Measurements from ENCODE around the gene LRRC1.
"Not testable (repeated sequence)": the region's sequence is repeated elsewhere in the genome, so short reads cannot be mapped to it uniquely, and the experiment has no call there.

LRRC1 gene

GRCh38 chr6:53793318-53794136 is 1.3 kb upstream of the LRRC1 start:
- DNase-seq: peak; percentile 37 to 69

DNA sequence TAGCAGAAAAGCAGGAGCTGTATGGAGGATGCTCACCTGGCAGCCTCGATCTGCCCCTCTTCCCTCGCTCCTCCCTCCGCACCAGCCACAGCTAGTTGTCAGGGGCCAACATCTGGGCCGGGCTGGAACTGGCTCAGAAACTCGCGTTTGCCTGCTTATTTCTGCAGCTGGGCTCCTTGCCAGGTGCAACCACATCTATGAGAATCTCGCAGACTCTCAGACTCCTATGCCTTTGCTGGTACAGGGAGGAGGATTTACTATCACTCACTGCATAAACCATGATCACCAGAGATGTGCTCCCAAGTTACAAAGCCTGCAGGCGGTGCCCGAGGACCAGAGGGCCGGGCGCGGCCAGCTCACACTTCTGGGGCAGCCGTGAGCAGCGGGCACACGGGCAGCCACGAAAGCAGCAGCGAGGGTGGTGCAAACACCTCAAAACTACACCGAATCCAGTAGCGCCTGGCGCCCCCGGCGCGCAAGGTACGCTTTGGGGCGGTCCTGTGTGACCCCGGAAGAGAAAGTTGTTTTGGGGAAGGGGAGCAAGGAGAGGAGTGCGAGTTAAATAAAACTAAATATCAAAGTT is 577 bp upstream of the LRRC1 start:
- peak; percentile 64 to 71 for DNase-seq

DNA sequence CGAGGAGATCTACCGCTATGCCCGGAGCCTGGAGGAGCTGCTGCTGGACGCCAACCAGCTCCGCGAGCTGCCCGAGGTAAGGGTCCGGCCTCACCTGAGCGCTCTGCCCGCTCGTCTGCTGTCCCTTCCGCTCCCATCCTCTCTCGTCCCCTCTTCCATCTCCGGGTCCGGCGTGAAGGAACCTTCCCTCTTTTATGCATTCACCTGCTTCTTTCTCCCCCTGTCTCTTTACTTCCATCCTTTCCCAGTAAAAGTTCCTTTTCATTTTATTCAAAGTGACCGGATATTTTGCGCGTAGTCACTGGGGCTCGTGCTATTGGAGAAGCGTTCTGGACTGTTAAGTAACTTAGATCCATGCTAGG is 516 bp downstream of the LRRC1 start:
- peak in 1 of 2 experiments; percentile 56 for DNase-seq

DNA sequence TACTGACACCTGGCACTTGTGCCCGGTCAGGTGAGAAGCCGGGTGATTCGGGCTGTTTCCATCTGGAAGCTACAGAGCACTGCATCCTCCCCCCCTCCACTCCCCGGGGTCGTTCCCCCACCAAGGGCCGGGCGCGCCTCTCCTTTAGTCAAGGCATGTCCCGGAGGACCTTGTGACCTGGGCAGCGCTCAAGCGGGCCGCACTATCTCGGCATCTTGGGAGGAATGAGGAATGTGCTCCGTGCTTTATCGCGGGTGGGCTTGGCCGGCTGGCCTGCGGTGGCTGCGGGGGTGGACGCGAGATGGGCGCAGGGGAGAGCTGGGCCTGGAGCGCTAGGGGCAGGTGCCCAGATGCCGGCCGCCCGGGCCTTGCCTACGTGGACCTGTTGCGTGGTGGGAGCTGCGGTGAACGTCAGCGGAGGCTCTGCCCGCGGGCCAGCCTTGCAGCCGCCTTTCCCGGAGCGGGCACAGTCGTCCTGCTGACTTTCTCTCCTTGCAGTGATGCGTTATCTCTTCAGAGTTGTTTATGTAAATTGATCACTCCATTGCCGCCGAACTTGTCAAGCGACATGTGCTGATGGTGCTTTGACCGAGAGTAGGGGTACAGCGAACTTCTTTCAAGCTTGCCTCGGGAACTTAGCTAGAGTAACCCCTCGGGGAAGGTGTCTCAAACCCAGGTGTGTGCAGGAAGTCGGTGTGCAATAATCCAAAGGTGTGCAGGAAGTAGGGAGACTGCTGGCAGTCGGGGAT is 1.1 kb downstream of the LRRC1 start:
- DNase-seq: peak in 1 of 2 experiments; percentile 34

- DNase-seq: no peak
Observed at GRCh38 chr6:53796451-53796780, 1.6 kb downstream of the LRRC1 start.

- no peak for DNase-seq
Observed at GRCh38 chr6:53796791-53797190, 2.0 kb downstream of the LRRC1 start.

DNA sequence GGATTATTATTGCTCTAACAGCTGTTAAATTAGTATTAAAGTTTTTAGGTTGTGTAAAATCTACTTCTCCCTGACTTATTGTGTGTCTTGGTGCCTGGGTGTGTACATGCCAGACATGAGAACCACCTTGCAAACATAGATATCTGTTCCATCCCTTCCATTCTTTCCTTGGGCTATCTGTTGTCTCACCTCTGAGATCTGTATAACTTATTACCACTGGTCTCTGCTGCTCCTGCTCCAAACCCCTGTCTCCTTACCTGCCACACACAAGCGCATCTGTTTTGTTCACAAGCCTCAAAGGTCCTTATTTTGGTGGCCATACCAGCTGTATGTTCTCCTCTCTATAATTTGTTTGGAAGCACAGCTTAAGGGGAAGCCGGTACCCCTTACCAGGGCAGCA is 2.5 kb downstream of the LRRC1 start:
- DNase-seq: no peak

GRCh38 chr6:53799340-53799739 is 4.5 kb downstream of the LRRC1 start:
- no peak for DNase-seq

DNA sequence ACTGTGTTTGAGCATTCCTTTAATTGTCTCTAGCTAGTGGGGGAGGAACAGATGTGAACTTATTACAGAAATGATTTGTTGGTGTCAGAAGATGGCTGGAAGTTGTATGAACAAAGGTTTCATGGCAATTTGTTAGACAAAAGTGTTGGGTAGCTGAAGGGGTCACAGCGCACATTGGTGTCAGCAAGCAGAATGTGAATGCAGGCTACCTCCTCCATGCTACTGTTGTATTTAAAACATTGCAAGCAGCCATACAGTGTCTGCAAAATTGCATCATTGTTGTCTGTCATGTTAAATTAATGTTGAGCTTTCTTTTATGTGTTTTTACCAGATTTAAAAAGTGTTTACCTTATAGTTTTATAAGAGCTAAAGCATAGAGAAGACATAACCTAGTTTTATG is 6.2 kb downstream of the LRRC1 start:
- DNase-seq: no peak

DNA sequence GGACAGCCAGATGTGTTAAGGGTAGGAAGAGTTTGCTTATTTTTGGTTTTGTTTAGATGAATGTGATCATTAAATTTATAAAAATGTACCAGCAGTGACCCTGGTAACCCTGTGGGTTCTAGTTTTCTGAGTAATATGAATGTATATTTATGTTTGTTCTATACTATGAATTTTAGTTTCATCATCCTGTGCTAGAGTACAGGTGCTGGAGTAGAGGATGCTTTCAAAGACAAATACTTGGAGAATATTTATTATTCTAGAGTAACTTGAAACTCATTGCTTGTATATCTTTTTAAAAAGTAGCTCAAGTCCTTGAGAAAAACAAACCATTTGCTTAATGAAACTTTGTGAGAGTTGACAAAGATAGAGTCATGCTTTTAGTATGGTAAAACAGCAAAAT is 7.8 kb downstream of the LRRC1 start:
- DNase-seq: no peak

DNA sequence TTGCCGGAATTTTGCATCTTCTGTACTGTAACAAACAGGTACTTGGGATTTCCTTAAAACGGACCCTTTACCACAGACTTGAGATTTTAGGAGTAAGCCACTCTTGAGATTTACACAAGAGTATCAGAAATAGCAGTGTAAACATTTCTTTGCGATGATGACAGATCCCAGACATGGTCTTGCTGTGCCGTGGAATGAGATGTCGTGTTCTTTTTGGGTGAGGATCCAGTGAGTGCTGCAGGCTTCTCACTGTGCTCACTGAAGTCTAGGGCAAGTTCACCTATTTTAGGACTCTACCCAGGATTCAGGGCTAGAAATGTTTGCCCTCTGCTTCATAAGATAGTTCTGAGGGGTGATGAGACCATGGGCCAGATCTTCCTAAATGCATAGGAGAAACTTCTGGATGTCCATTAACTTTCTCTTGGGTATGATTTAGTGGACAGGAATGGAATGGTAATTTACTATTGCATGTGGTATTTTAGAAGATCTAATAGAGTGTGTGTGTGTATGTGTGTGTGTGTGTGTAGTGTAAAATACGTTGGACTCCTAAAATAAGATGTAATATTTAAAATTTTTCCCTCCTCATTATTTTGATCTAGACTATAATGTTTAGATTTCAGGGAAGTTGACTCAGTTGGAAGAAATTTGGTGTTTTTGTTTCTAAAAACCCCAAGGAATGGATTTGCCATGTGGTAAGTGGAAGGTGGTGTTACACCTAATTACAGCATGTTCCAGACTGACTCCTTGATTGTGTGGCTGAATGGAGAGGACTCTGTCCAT is 8.5 kb downstream of the LRRC1 start:
- DNase-seq: no peak

DNA sequence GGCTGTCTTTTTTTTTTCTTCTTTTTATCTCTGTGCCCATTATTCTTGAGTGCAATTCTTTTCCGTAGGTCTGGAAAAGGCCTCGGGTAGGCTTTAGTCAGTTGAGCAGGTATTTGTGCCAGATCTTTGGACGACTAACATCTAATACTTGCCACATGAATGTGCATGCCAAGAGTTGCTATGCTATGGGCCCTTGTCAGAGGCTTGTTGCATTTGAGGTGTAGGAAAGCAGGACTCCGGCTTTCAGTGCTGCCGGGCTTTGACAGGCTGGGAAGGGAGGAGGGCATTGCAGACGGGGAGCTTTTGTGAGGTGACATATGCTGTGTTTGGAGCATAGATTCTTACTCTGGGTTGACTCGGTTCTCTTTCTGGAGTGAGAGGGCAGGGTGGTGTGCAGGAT is 10.2 kb downstream of the LRRC1 start:
- DNase-seq: no peak

DNA sequence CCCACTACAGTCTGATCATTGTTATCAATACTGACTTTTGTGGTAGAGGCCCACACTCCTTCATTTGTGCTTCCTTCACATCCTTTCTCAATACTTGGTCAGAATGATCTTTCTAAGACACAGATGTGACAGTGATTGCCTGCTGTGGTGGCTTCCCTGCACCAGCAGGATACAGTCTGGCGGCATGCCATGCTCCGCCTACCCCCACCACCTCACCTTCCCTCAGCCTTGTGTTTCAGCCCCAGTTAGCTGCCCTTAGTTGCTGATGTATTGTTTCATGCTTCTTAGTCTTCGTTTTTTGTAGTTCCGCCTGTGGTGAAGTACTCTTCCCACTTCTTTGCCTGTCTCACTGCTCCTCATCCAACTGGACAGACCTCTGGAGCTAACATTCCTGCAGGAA is 10.9 kb downstream of the LRRC1 start:
- DNase-seq: no peak

- not testable (repeated sequence) for DNase-seq
Observed at GRCh38 chr6:53807606-53808005, 12.8 kb downstream of the LRRC1 start.

DNA sequence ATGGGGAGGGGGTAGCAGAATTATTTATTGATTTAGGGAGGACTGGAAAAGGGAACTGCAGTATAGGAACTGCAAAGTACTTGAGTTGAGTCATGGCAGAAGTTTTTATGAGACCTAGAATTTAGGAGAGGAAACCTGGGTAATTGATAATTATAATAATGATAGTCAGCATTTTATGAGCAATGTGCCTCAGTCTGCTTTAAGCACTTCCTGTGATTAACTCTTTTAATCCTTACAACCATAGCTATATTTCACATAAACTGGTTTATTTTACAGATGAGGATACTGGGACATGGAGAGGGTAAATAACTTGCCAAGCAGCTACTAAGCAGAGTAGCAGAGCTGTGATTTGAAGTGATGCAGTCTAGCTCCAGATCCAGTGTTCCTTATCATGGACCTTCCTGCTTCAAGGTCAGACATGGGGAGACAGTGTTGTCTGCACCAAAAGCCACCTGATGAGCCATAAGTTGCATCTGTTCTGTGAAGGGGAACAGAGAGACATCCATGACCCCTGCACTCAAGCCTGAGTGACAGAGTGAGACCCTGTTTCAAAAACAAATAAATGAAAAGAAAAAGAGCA is 13.6 kb downstream of the LRRC1 start:
- no peak for DNase-seq

GRCh38 chr6:53809691-53810090 is 14.9 kb downstream of the LRRC1 start:
- DNase-seq: no peak

- DNase-seq: no peak
Observed at GRCh38 chr6:53811082-53811481, 16.3 kb downstream of the LRRC1 start.

- DNase-seq: no peak
Observed at GRCh38 chr6:53811746-53812145, 16.9 kb downstream of the LRRC1 start.

DNA sequence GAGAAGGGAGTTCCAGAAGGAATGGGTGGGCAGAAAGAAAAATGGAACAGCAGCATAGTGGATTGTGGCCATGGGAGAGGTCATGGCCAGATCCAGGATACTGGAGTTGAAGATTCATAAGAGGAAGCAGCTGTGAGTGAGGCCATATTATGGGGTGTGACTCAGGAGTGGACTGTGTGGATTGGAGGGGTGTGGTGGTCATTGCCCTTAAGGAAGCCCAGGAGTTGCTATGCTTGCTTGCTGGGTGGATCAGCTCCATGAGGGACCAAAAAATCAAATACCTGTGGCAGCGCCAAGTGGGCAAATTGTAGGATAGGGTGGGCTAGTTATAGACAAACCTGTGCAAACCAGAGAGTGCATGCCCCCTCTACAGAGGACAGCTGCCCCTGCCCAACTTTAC is 18.3 kb downstream of the LRRC1 start:
- no peak for DNase-seq

DNA sequence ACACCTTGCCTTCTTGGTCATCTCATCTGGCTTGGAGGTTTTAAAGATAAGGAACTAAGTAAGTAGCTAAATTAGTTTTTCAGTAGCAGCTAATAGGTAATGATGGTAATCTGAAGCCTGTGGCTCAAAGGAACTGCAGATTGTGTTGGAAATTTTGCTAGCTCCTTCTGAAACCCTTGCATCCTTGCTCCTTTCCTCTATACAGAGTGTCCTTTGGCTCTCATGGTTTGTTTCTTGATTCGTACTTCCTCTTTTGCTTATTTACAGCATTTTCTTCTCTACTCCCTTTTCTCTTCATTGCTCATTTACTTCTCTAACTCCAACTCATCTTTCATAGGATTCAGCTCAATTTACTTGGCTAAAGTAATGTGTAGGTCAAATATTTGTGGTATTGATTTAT is 19.0 kb downstream of the LRRC1 start:
- DNase-seq: no peak

- DNase-seq: no peak
Observed at GRCh38 chr6:53814353-53814752, 19.5 kb downstream of the LRRC1 start.

DNA sequence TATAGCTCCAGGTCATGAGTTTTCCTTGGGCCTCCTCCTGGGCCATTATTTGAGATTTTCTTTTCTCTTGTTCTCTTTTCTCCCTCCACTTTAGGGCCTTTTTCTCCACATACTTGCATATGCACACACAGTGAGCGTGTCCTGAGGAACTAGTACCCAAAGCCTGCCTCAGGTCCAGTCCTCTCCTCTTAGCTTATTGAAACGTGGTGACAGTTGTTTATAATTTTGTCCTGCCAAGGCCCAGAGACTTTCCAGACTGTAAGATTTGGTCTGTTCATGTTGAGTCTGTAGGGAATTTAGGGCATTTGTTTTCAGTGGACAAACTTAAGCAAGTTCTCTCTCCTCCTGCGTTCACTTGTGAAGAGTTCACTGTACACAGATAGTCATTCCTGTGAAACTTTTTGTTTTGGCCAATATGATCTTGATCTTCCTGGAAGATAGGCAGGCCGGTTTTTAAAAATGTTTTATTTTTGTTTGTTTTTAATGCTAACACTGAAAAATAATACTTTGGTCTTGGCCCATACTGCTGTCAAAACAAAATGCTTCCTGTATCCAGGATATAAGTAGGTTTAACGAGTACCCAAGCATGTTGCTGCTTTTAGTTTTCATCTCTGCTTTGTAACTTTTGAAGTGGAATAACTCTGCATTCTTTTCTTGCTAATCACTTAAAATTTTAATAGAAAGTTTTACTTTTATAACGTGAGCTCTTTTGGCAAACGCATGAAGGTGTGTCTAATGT is 20.7 kb downstream of the LRRC1 start:
- no peak for DNase-seq

Data from NCI-H524 (cell line).